ENCODE results near the gene PPP6R1. TPM values are rescaled to one million over a fixed set of nuclear protein-coding genes. Genes with fewer than 3 reads are reported as not detected.

Gene PPP6R1
- total RNA-seq, 4 donors from 2014 or later, result 5.6 to 70.4 (median 16.3) TPM

GRCh38 chr19:55289117-55289796, 30.4 kb upstream of the PPP6R1 start:
- DNase-seq, result no peak
- intact Hi-C loops (cut with DNase I; ENCODE audit: low total_unique reads), result loop anchor here (10.0 kb wide), 1 partner anchor 166 kb away; no protein-coding TSS in a partner anchor
- no peak overlapping the region for H3K4me3 ChIP-seq
- H3K36me3 ChIP-seq, result no peaks in the 10 kb centered on the region
- peaks cover 0 to 2% of the 10 kb centered on the region in 2 donors for H3K4me1 ChIP-seq
- H3K27me3 ChIP-seq, result no peaks in the 10 kb centered on the region
- no peak overlapping the region for H3K27ac ChIP-seq
- H3K9me3 ChIP-seq, result no peaks in the 10 kb centered on the region
- no peak for TF ChIP-seq CTCF (IDR thresholded peaks at IDR 0.05)
- no peak for TF ChIP-seq POLR2A (IDR thresholded peaks at IDR 0.05)

GRCh38 chr19:55287361-55288079, 28.7 kb upstream of the PPP6R1 start:
- no peak for DNase-seq
- TF ChIP-seq POLR2A (IDR thresholded peaks at IDR 0.05) (no peak), CTCF (IDR thresholded peaks at IDR 0.05) (no peak)
- no peak overlapping the region for H3K4me3 ChIP-seq
- no peaks in the 10 kb centered on the region for H3K27me3 ChIP-seq
- H3K9me3 ChIP-seq, result no peaks in the 10 kb centered on the region
- H3K36me3 ChIP-seq, result no peaks in the 10 kb centered on the region
- H3K4me1 ChIP-seq, result peaks cover 0 to 5% of the 10 kb centered on the region in 2 donors
- intact Hi-C loops (cut with DNase I; ENCODE audit: low total_unique reads), result loop anchor here (10.0 kb wide), 1 partner anchor 167 kb away; no protein-coding TSS in a partner anchor
- no peak overlapping the region for H3K27ac ChIP-seq

GRCh38 chr19:55285229-55285890, 26.5 kb upstream of the PPP6R1 start:
- Histone ChIP-seq H3K9me3 (no peaks in the 10 kb centered on the region), H3K4me3 (no peak overlapping the region), H3K27ac (peak overlapping the region; percentile 90), H3K36me3 (no peaks in the 10 kb centered on the region), H3K27me3 (no peaks in the 10 kb centered on the region), H3K4me1 (peaks cover 0 to 5% of the 10 kb centered on the region in 2 donors)
- TF ChIP-seq CTCF (IDR thresholded peaks at IDR 0.05) (no peak), POLR2A (IDR thresholded peaks at IDR 0.05) (no peak)
- intact Hi-C loops (cut with DNase I; ENCODE audit: low total_unique reads), result loop anchor here (10.0 kb wide), 1 partner anchor 169 kb away; no protein-coding TSS in a partner anchor
- DNase-seq, result no peak

- Histone ChIP-seq H3K4me3 (peak overlapping the region; percentile 26 to 61), H3K27ac (peak overlapping the region; percentile 90), H3K4me1 (peaks cover 0 to 5% of the 10 kb centered on the region in 2 donors), H3K9me3 (no peaks in the 10 kb centered on the region), H3K36me3 (no peaks in the 10 kb centered on the region), H3K27me3 (no peaks in the 10 kb centered on the region)
- intact Hi-C loops (cut with DNase I; ENCODE audit: low total_unique reads), result loop anchor here (10.0 kb wide), 1 partner anchor 170 kb away; no protein-coding TSS in a partner anchor
- TF ChIP-seq CTCF (IDR thresholded peaks at IDR 0.05) (no peak), POLR2A (IDR thresholded peaks at IDR 0.05) (no peak)
- no peak for DNase-seq
Measured at GRCh38 chr19:55284405-55285058, 25.7 kb upstream of the PPP6R1 start.

All from uterus (tissue), 4 donors.